CD8-positive, alpha-beta memory T cell (primary cell): ENCODE data around the gene TMEM141. TPM values are rescaled to one million over a fixed set of nuclear protein-coding genes. Genes with fewer than 3 reads are reported as not detected.

ENCODE experiments used
- CTCF ChIA-PET: fragments of 350-600 bp; sonication (Branson Sonifier 250); formaldehyde crosslinking; loops from one replicate; lab custom pipeline; 2021; ENCODE audit warnings: antibody characterized with exemption; lab: Charles Lee
- POLR2A ChIA-PET: fragments of 350-600 bp; sonication (Branson Sonifier 250); formaldehyde crosslinking; loops from one replicate; lab custom pipeline; 2021; ENCODE audit warnings: antibody characterized with exemption; lab: Charles Lee
- DNase-seq, 5 donors: peaks; one replicate each; pipeline versions ENCODE4 v3.0.0 to v3.0.0-alpha.2; 2020 to 2022; ENCODE audit warnings: mixed read lengths in 1 of 5
- H3K27ac ChIP-seq: one replicate; pipeline ENCODE4 v1.7.0; 2013; ENCODE audit warnings: low read depth, mild to moderate bottlenecking, low read length, moderate library complexity
- H3K27me3 ChIP-seq: 2 replicates; pipeline ENCODE4 v1.7.0; 2013; ENCODE audit warnings: low read length, mild to moderate bottlenecking; ENCODE audit not compliant: insufficient read depth, poor library complexity, severe bottlenecking
- H3K36me3 ChIP-seq: 2 replicates; pipeline ENCODE4 v1.7.0; 2013; ENCODE audit warnings: mild to moderate bottlenecking, low read length, moderate library complexity; ENCODE audit not compliant: insufficient read depth
- H3K4me1 ChIP-seq: 2 replicates; pipeline ENCODE4 v1.7.0; 2013; ENCODE audit warnings: mild to moderate bottlenecking, low read length, moderate library complexity; ENCODE audit not compliant: insufficient read depth
- H3K4me3 ChIP-seq: 2 replicates; pipeline ENCODE4 v1.7.0; 2013; ENCODE audit warnings: mild to moderate bottlenecking, low read length
- H3K9me3 ChIP-seq: 2 replicates; pipeline ENCODE4 v1.7.0; 2013; ENCODE audit warnings: mild to moderate bottlenecking, low read length
- H3K27ac Mint-ChIP-seq, 8 donors: one replicate each; pipeline ENCODE4 v1.8.0; 2020 to 2021; ENCODE audit warnings: mixed read lengths in 8 of 8, mild to moderate bottlenecking in 6 of 8, inconsistent platforms in 3 of 8, moderate library complexity in 3 of 8
- H3K27me3 Mint-ChIP-seq, 2 donors: one replicate each; pipeline ENCODE4 v1.8.0; 2020 to 2021; ENCODE audit warnings: mixed read lengths in 2 of 2, mild to moderate bottlenecking in 1 of 2, moderate library complexity in 1 of 2
- H3K36me3 Mint-ChIP-seq, 3 donors: one replicate each; pipeline ENCODE4 v1.8.0; 2020 to 2021; ENCODE audit warnings: mixed read lengths in 3 of 3, inconsistent platforms in 1 of 3, mild to moderate bottlenecking in 1 of 3
- H3K4me1 Mint-ChIP-seq, 3 donors: one replicate each; pipeline ENCODE4 v1.8.0; 2020 to 2021; ENCODE audit warnings: mixed read lengths in 3 of 3, inconsistent platforms in 1 of 3, mild to moderate bottlenecking in 1 of 3
- H3K4me3 Mint-ChIP-seq, 7 donors: one replicate each; pipeline ENCODE4 v1.8.0; 2020 to 2021; ENCODE audit warnings: mixed read lengths in 7 of 7, mild to moderate bottlenecking in 6 of 7, moderate library complexity in 4 of 7, inconsistent platforms in 2 of 7
- H3K9me3 Mint-ChIP-seq, 5 donors: one replicate each; pipeline ENCODE4 v1.8.0; 2020 to 2022; ENCODE audit warnings: mixed read lengths in 5 of 5, mild to moderate bottlenecking in 3 of 5, moderate library complexity in 2 of 5, inconsistent platforms in 1 of 5
- polyA plus RNA-seq: library from polyadenylated mRNA; unstranded; fragments of 300-500 nt; fragmentation: Illumina TruSeq; gene quantifications from one replicate; pipeline ENCODE4 v1.2.3, GENCODE V29; 2021
- total RNA-seq, 2 experiments: library from RNA; stranded (reverse); gene quantifications; one replicate each; pipeline ENCODE4 v1.2.3, GENCODE V29; 2021

The TMEM141 gene
- 10 to 100 TPM; 50.1 to 50.6 TPM for total RNA-seq
- 37.8 TPM for polyA plus RNA-seq

DNA sequence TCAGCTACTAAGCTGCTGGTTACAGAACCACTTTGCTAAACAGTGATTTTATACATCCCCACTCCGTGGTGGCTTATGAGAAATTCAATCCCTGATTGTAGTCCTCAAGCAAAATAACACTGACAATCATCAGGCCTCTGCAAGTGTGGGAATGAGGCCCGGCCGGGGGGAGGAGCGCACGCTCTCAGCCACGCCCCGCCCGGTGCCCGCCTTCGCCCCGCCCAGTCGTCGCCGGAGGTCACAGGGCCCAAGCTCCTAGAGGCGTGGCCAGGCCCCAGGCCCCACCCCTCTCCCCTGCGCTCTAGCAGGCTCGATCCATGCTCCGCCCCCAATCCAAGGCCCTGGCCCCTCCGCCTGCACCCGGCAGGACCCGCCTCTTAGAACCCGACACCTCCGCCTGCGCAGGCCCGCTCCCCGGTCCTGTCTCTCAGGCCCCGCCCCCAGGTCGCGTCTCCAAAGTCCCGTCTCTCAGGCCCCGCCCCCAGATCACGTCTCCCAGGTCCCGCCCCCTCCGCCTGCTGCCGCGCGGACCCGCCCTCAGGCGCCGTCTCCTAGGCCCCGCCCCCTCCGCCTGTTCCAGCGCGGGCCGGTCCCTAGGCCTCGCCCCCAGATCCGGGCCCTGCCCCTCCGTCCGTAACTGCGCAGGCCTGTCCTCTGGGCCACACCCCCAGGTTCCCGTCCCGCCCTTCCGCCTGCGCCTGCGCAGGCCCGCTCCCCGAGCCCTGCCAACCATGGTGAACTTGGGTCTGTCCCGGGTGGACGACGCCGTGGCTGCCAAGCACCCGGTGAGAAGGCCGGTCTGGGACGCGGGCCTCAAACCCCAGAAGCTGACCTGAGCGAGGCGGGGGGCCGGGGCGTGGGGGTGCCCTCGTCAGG, at the start of gene TMEM141:
Gene TMEM141 (plus strand): TSS at position 705 of the 876 bp plus-strand sequence. CDS start 27 bp downstream, at position 732.
- H3K36me3 Mint-ChIP-seq: peaks cover 0 to 9% (median 2%) of the 10 kb centered on the region in 3 donors
- peak; percentile 99 to 100 (median 100) for DNase-seq
- Histone ChIP-seq H3K9me3 (no peaks in the 10 kb centered on the region), H3K27ac (peak within 1 kb of the TSS; percentile 93), H3K36me3 (no peaks in the 10 kb centered on the region), H3K4me1 (peaks cover 16% of the 10 kb centered on the region), H3K4me3 (peak within 1 kb of the TSS; percentile 79), H3K27me3 (no peaks in the 10 kb centered on the region)
- POLR2A ChIA-PET: interaction anchor here (0.6 to 2.1 kb wide), 5 partner anchors 9 to 296 kb away, joined by 3 to 8 read pairs (median 4); partner anchors contain the start of gene MAN1B1
- peaks cover 18 to 28% (median 24%) of the 10 kb centered on the region in 3 donors for H3K4me1 Mint-ChIP-seq
- H3K9me3 Mint-ChIP-seq: no peaks in the 10 kb centered on the region
- peak within 1 kb of the TSS; percentile 77 to 93 (median 85) for H3K4me3 Mint-ChIP-seq
- H3K27ac Mint-ChIP-seq: peak within 1 kb of the TSS; percentile 89 to 96 (median 94)
- CTCF ChIA-PET: interaction anchor here (0.8 to 5.6 kb wide), 7 partner anchors 28 to 450 kb away, joined by 3 to 51 read pairs (median 3); partner anchors contain the start of genes NPDC1 and TUBB4B
- peaks cover 3% of the 10 kb centered on the region in 2 donors for H3K27me3 Mint-ChIP-seq

DNA sequence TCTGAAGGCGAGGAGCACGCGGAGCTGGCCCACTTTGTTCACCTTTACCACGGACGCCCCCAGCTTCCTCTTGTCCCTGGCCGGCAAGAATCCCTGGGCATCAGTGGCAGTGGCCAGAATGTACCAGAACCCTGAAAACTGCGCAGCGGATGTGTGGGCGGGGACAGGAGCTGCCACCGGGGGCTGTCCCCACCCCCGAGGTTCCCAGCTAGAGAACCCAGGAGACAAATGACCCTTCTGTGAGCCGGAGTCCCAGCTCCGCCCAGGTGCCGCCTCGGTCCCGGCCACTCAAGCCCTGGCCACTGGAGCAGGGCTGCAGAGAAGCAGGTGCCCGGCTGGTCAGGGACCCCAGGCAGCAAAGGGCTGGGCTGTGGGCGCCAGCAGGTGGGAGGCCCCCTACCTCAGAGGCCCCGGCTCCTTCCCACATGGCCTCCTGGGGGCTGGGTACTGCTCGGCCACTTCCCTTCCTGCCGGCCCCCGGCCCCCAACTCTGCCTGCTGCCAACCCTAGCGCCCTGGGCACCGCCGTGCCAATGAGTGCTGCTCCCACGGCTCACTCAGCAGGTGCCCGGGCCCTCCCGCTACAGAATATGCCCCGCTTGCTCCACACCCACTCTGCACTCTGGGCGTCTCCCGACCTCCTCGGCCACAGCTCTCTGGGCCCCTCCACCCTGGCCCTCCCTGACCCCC, 49.1 kb upstream of the TMEM141 start:
- POLR2A ChIA-PET: interaction anchor here (1.4 kb wide), 1 partner anchor 14 kb away, joined by 6 read pairs; no protein-coding TSS in a partner anchor

DNA sequence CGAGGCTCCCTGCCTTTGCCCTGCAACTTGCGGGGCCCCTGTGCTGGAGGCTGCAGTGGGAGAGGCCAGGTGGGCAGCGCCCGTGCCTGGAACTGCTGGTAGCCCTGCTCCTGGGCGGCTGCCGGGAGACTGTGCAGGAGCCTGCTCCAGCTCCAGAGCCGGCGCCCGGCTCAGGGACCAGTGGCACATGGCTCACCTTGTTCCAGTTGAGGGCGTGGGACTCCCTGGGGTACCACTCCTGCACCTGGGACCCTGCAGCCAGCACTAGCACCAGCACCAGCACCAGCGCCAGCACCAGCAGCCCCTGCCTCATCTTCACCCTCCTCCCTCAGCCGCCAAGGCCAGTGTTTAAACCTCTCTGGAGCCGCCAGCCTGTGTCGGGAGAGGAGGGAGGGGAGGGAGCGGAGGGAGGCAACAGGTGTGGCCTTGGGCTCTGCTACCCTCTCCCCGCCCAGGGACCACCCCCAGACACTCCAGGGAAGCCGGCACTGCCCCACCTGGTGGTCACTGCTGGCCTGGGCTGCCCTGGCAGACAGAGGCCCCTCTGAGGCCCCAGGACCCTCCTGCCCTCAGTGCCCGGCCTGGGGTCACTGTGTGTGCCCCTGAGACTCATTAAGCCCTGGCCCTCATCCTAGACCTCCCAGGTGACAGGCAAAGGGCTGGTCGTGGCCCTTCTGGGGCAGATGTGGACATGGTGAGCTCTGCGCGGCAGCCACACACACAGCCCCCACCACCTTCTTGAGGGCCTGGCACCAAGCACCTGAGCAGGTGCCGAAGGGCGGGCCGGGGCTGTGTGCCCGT, 48.4 kb upstream of the TMEM141 start, which contains the start of gene LCN10:
Gene LCN10 (minus strand): TSS at position 350 of the 801 bp plus-strand sequence. CDS start 37 bp downstream, at position 313.
- no peak for DNase-seq
- Histone ChIP-seq H3K36me3 (no peaks in the 10 kb centered on the region), H3K9me3 (no peaks in the 10 kb centered on the region), H3K27me3 (no peaks in the 10 kb centered on the region), H3K4me1 (peaks cover 8% of the 10 kb centered on the region), H3K4me3 (peak within 1 kb of the TSS; percentile 37), H3K27ac (no peak within 1 kb of the TSS)
- Mint-ChIP-seq H3K4me3 (peak within 1 kb of the TSS in 6 of 7 donors; percentile 45 to 77 (median 60)), H3K36me3 (no peaks in the 10 kb centered on the region), H3K4me1 (peaks cover 0 to 8% (median 0%) of the 10 kb centered on the region in 3 donors), H3K27me3 (peaks cover 11 to 13% of the 10 kb centered on the region in 2 donors), H3K27ac (no peak within 1 kb of the TSS), H3K9me3 (peaks cover 0 to 1% (median 0%) of the 10 kb centered on the region in 5 donors)
- CTCF ChIA-PET: no interaction called here
- POLR2A ChIA-PET: no interaction called here

More for the DNA sequence above, 49.1 kb upstream of the TMEM141 start:
- peaks cover 8% of the 10 kb centered on the region for H3K4me1 ChIP-seq
- CTCF ChIA-PET: interaction anchor here (0.8 to 1.8 kb wide), 3 partner anchors 13 to 39 kb away, joined by 3 to 11 read pairs (median 3); no protein-coding TSS in a partner anchor
- no peak overlapping the region for H3K27ac Mint-ChIP-seq
- peak overlapping the region in 6 of 7 donors; percentile 45 to 77 (median 60) for H3K4me3 Mint-ChIP-seq
- H3K9me3 Mint-ChIP-seq: peaks cover 0 to 1% (median 0%) of the 10 kb centered on the region in 5 donors
- DNase-seq: no peak
- peaks cover 0 to 8% (median 0%) of the 10 kb centered on the region in 3 donors for H3K4me1 Mint-ChIP-seq
- H3K27me3 ChIP-seq: no peaks in the 10 kb centered on the region
- no peaks in the 10 kb centered on the region for H3K36me3 Mint-ChIP-seq
- no peaks in the 10 kb centered on the region for H3K9me3 ChIP-seq
- peaks cover 9 to 12% of the 10 kb centered on the region in 2 donors for H3K27me3 Mint-ChIP-seq
- no peak overlapping the region for H3K27ac ChIP-seq
- H3K36me3 ChIP-seq: no peaks in the 10 kb centered on the region
- H3K4me3 ChIP-seq: peak overlapping the region; percentile 37

DNA sequence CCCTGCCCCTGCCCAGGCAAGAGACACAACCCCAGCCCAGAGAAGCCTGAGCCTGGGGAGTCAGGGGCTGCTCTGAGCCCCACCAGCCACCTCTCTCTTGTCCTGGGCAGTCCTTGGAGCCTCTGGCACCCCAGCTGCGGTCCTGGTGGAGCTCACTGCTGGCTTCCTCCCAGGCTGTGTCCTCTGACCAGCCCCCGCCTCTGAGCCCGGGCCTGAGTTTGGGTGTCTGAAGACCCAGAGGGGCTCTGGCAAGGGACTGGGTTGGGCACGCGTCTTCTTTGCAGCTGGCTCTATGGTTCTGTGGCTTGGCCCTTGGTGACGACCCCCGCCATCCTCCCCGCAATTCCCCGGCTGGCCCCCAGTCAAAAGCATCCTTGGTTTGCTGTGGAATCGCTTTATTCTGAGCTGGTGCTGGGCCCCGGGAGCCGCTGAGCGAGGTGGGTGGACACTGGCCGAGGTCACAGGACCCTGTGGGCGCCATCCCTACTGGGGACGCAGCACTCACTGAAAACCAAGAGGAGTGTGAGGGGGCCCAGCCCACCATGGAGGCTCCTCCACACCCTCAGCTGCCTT, 47.4 kb upstream of the TMEM141 start:
- H3K27ac ChIP-seq: no peak overlapping the region
- H3K27ac Mint-ChIP-seq: no peak overlapping the region
- DNase-seq: no peak
- H3K4me3 Mint-ChIP-seq: peak overlapping the region in 1 of 7 donors; percentile 72
- H3K36me3 Mint-ChIP-seq: no peaks in the 10 kb centered on the region
- H3K4me1 ChIP-seq: peaks cover 8% of the 10 kb centered on the region
- H3K27me3 ChIP-seq: no peaks in the 10 kb centered on the region
- peaks cover 0 to 1% (median 0%) of the 10 kb centered on the region in 5 donors for H3K9me3 Mint-ChIP-seq
- no peak overlapping the region for H3K4me3 ChIP-seq
- H3K4me1 Mint-ChIP-seq: peaks cover 0 to 8% (median 0%) of the 10 kb centered on the region in 3 donors
- no peaks in the 10 kb centered on the region for H3K9me3 ChIP-seq
- H3K27me3 Mint-ChIP-seq: peaks cover 11 to 13% of the 10 kb centered on the region in 2 donors
- ChIA-PET POLR2A (no interaction called here), CTCF (interaction anchor here (1.3 kb wide), 1 partner anchor 16 kb away, joined by 6 read pairs; no protein-coding TSS in a partner anchor)
- no peaks in the 10 kb centered on the region for H3K36me3 ChIP-seq

DNA sequence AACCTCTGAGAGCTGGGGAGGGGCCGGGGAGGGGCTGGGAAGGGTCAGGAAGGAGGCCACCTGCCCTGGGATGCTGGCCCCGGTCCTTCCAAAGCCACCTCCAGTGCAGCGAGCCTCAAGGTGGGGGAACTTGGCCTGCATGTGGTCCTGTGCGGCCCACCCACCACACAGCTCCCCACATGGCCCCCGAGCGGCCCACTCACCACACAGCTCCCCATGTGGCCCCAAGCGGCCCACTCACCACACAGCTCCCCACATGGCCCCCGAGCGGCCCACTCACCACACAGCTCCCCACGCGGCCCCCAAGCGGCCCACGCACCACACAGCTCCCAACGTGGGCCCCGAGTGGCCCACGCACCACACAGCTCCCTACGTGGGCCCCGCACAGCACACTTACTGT, 46.4 kb upstream of the TMEM141 start:
- Histone ChIP-seq H3K4me1 (peaks cover 8% of the 10 kb centered on the region), H3K4me3 (no peak overlapping the region), H3K27me3 (no peaks in the 10 kb centered on the region), H3K9me3 (no peaks in the 10 kb centered on the region), H3K36me3 (no peaks in the 10 kb centered on the region), H3K27ac (no peak overlapping the region)
- Mint-ChIP-seq H3K27me3 (peaks cover 11 to 13% of the 10 kb centered on the region in 2 donors), H3K27ac (no peak overlapping the region), H3K36me3 (no peaks in the 10 kb centered on the region), H3K9me3 (peaks cover 0 to 1% (median 0%) of the 10 kb centered on the region in 5 donors), H3K4me1 (peaks cover 0 to 8% (median 0%) of the 10 kb centered on the region in 3 donors), H3K4me3 (no peak overlapping the region)
- ChIA-PET POLR2A (no interaction called here), CTCF (interaction anchor here (1.1 to 1.3 kb wide), 2 partner anchors 14 to 18 kb away, joined by 3 to 6 read pairs; no protein-coding TSS in a partner anchor)
- DNase-seq: no peak

DNA sequence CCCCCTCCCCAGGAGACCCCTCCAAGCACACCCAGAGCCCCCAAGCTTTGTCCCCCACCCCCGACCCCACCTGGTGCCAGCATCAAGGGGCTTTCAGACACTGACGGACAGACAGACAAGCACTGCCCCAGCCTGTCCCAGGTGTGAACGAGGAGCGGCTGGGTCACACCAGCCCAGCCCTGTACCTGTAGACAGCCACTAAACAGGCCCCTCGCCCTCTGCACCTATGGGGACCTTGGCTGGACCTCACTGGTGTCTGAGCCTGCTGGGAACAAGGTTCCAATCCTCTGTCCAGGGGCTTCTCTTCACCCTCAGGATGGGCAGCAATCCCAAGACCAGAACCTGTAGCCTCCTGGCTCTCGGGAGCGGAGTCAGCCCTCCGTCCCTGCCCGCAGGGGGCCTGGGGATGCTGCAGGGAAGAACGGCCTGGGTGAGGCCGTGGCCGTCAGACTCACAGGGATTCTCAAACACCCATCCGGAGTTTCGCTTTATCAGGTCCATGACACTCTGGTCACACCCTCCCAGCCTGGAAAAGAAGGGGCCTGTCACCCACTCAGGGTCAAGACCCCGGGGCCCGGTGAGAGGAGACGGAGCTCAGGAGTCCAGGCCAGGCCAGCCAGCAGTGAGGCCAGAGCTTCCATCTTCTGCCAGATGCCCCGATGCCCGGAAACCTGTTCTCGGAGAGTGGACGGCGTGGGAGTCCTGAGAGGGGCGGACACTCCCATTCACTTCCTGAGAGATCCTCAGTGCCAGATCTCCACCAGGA, 45.6 kb upstream of the TMEM141 start:
- Mint-ChIP-seq H3K36me3 (no peaks in the 10 kb centered on the region), H3K9me3 (peaks cover 0 to 2% (median 0%) of the 10 kb centered on the region in 5 donors), H3K4me3 (no peak overlapping the region), H3K27me3 (peaks cover 11 to 13% of the 10 kb centered on the region in 2 donors), H3K4me1 (peaks cover 0 to 8% (median 0%) of the 10 kb centered on the region in 3 donors), H3K27ac (no peak overlapping the region)
- no peak for DNase-seq
- ChIA-PET POLR2A (no interaction called here), CTCF (interaction anchor here (1.1 kb wide), 1 partner anchor 15 kb away, joined by 3 read pairs; no protein-coding TSS in a partner anchor)
- peaks cover 8% of the 10 kb centered on the region for H3K4me1 ChIP-seq
- H3K9me3 ChIP-seq: no peaks in the 10 kb centered on the region
- H3K4me3 ChIP-seq: no peak overlapping the region
- no peaks in the 10 kb centered on the region for H3K27me3 ChIP-seq
- no peak overlapping the region for H3K27ac ChIP-seq
- no peaks in the 10 kb centered on the region for H3K36me3 ChIP-seq
